MCF 10A (cell line): ENCODE measurements around the gene MAGEF1. TPM values are rescaled to one million over a fixed set of nuclear protein-coding genes. Genes with fewer than 3 reads are reported as not detected.
A peak's percentile ranks its signal among the peaks of the same experiment; 100 is the strongest.

Experiments used
- BruUV-seq: library from RNA; stranded (reverse); fragments of 400-500 nt; replicated peaks from 2 replicates; lab custom pipeline; 2021; lab: Mats Ljungman, UMichigan
- CTCF ChIA-PET: fragments of 300-600 bp; sonication (Branson Sonifier 250); formaldehyde crosslinking; extraction: SDS; loops from one replicate; lab custom pipeline; 2021; ENCODE audit warnings: antibody characterized with exemption, inconsistent platforms; lab: Yijun Ruan, JAX
- POLR2A ChIA-PET: fragments of 300-600, 350-650 bp; sonication (Branson Sonifier 250); formaldehyde crosslinking; extraction: SDS; loops from one replicate; lab custom pipeline; 2020; ENCODE audit warnings: antibody characterized with exemption, inconsistent platforms; lab: Yijun Ruan, JAX
- DNase-seq: peaks from one replicate; pipeline ENCODE4 v3.0.0-alpha.2; 2018; ENCODE audit not compliant: unreplicated experiment
- H3K27ac Mint-ChIP-seq: one replicate; pipeline ENCODE4 v1.8.0; 2022; ENCODE audit warnings: mild to moderate bottlenecking, low read depth, mixed read lengths; ENCODE audit not compliant: unreplicated experiment
- H3K27me3 Mint-ChIP-seq: one replicate; pipeline ENCODE4 v1.8.0; 2022; ENCODE audit warnings: mixed read lengths; ENCODE audit not compliant: insufficient read depth, unreplicated experiment
- H3K36me3 Mint-ChIP-seq: one replicate; pipeline ENCODE4 v1.8.0; 2022; ENCODE audit warnings: mild to moderate bottlenecking, moderate library complexity, mixed read lengths; ENCODE audit not compliant: insufficient read depth, unreplicated experiment
- H3K4me1 Mint-ChIP-seq: one replicate; pipeline ENCODE4 v1.8.0; 2022; ENCODE audit warnings: mixed read lengths; ENCODE audit not compliant: insufficient read depth, unreplicated experiment
- H3K4me3 Mint-ChIP-seq: one replicate; pipeline ENCODE4 v1.8.0; 2022; ENCODE audit warnings: mild to moderate bottlenecking, moderate library complexity, mixed read lengths; ENCODE audit not compliant: unreplicated experiment
- H3K9me3 Mint-ChIP-seq: one replicate; pipeline ENCODE4 v1.8.0; 2022; ENCODE audit warnings: mixed read lengths; ENCODE audit not compliant: unreplicated experiment
- CTCF ChIP-seq: fragments of 200-600 bp; IDR thresholded peaks from one replicate; pipeline ENCODE4 v1.8.0; 2022; ENCODE audit warnings: antibody characterized with exemption, mild to moderate bottlenecking; ENCODE audit not compliant: unreplicated experiment
- intact Hi-C: fragments of 100-400 bp; cut with micrococcal nuclease; formaldehyde crosslinking; loops from 2 replicates; pipeline ENCODE4 v1.14.1; 2022
- total RNA-seq: library from RNA; stranded (reverse); gene quantifications from 2 replicates; pipeline ENCODE4 v1.2.3, GENCODE V29; 2022

MAGEF1 gene
- total RNA-seq, 1 experiment from 2014 or later: 34.5 TPM

GRCh38 chr3:184759666-184760200 is 47.9 kb upstream of the MAGEF1 start:
- peak overlapping the region; percentile 37 for H3K4me3 Mint-ChIP-seq
- no peaks in the 10 kb centered on the region for H3K27me3 Mint-ChIP-seq
- no peaks in the 10 kb centered on the region for H3K36me3 Mint-ChIP-seq
- H3K27ac Mint-ChIP-seq: peak overlapping the region; percentile 84
- no peak for DNase-seq
- H3K4me1 Mint-ChIP-seq: peaks cover 19% of the 10 kb centered on the region
- CTCF ChIA-PET: interaction anchor here (0.6 to 2.2 kb wide), 4 partner anchors 10 to 199 kb away, joined by 3 to 14 read pairs (median 5); partner anchors contain the start of gene EPHB3
- no TSS peak for BruUV-seq
- intact Hi-C loops: no loop called here
- no peaks in the 10 kb centered on the region for H3K9me3 Mint-ChIP-seq
- POLR2A ChIA-PET: interaction anchor here (0.7 to 3.8 kb wide), 7 partner anchors 10 to 198 kb away, joined by 3 to 13 read pairs (median 4); partner anchors contain the start of gene EPHB3
- no peak for TF ChIP-seq CTCF

- CTCF ChIA-PET: interaction anchor here (0.9 to 2.4 kb wide), 6 partner anchors 9 to 197 kb away, joined by 3 to 14 read pairs (median 6); partner anchors contain the start of gene EPHB3
- intact Hi-C loops: no loop called here
Measured at GRCh38 chr3:184758056-184758455, 46.2 kb upstream of the MAGEF1 start.

GRCh38 chr3:184757022-184757651 is 45.3 kb upstream of the MAGEF1 start:
- no peak overlapping the region for H3K27ac Mint-ChIP-seq
- ChIA-PET POLR2A (interaction anchor here (0.7 to 2.5 kb wide), 4 partner anchors 8 to 191 kb away, joined by 3 to 16 read pairs (median 4); partner anchors contain the start of gene MAGEF1), CTCF (interaction anchor here (0.9 to 2.4 kb wide), 6 partner anchors 9 to 196 kb away, joined by 3 to 10 read pairs (median 5); partner anchors contain the start of gene EPHB3)
- no peaks in the 10 kb centered on the region for H3K36me3 Mint-ChIP-seq
- intact Hi-C loops: no loop called here
- H3K9me3 Mint-ChIP-seq: no peaks in the 10 kb centered on the region
- BruUV-seq: no TSS peak
- H3K4me3 Mint-ChIP-seq: no peak overlapping the region
- H3K4me1 Mint-ChIP-seq: peaks cover 17% of the 10 kb centered on the region
- DNase-seq: no peak
- H3K27me3 Mint-ChIP-seq: no peaks in the 10 kb centered on the region
- no peak for TF ChIP-seq CTCF

More at GRCh38 chr3:184758056-184758455, 46.2 kb upstream of the MAGEF1 start:
- no peak for TF ChIP-seq CTCF
- no peaks in the 10 kb centered on the region for H3K27me3 Mint-ChIP-seq
- H3K36me3 Mint-ChIP-seq: no peaks in the 10 kb centered on the region
- H3K4me3 Mint-ChIP-seq: no peak overlapping the region
- POLR2A ChIA-PET: no interaction called here
- no peaks in the 10 kb centered on the region for H3K9me3 Mint-ChIP-seq
- BruUV-seq: no TSS peak
- H3K4me1 Mint-ChIP-seq: peaks cover 17% of the 10 kb centered on the region
- H3K27ac Mint-ChIP-seq: no peak overlapping the region
- DNase-seq: no peak
